ENCODE results near the gene ANGPTL8.

The ANGPTL8 gene, protein sequence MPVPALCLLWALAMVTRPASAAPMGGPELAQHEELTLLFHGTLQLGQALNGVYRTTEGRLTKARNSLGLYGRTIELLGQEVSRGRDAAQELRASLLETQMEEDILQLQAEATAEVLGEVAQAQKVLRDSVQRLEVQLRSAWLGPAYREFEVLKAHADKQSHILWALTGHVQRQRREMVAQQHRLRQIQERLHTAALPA

GRCh38 chr19:11239377-11240000 lies at the start of gene ANGPTL8:
ANGPTL8 (plus strand) TSS chr19:11239619; CDS start chr19:11239638, 19 bp downstream.
- DNase-seq (ENCODE audit: low read depth in 2 of 2) = no peak

GRCh38 chr19:11190501-11190900 lies 48.9 kb upstream of the ANGPTL8 start:
- DNase-seq (ENCODE audit: low read depth in 2 of 2) = no peak

DNA sequence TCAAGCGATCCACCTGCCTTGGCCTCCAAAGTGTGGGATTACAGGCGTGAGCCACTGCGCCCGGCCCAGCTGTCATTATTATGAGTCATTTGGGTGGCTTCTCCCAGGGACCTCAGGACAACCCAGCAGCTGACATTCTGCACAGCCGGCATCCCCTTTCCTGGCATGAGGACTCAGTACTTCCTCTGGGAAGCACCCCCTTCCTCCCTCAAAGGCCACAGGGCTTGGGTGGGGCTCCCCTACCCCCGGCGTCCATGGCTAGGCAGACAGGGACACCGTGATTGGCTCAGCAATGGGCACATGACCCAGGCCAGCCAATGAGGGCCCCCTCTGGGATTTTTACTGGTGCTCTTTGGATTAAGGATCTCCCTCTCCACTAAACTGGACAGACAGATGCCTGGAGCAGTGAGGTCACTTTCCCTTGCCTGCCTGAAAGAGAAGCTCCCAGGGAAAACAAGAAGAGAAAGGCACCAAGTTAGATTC lies 48.1 kb upstream of the ANGPTL8 start:
- DNase-seq (ENCODE audit: low read depth in 2 of 2) = no peak

GRCh38 chr19:11191934-11192333 lies 47.5 kb upstream of the ANGPTL8 start:
- DNase-seq (ENCODE audit: low read depth in 2 of 2) = no peak

GRCh38 chr19:11192957-11193939 lies 46.2 kb upstream of the ANGPTL8 start:
- DNase-seq (ENCODE audit: low read depth in 2 of 2) = no peak

DNA sequence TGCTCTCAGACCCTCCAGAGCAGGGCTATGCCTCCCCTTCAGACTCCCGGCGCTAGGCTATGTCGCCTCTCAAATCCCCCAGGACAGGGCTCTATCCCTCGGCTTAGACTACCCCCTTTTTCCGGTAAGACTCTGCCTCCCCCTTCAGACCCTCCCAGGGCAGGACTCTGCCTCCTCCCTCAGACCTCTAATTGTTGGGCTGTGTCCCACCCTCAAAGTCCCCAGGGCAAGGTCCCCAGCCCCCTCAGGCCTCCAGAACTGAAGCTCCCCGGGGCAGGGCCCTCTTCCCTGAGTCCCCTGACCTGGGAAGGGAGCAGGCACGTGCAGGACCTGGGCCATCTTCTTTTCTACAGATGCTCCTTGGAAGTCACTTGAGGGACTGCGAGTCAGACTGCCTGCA lies 45.2 kb upstream of the ANGPTL8 start:
- no peak for DNase-seq (ENCODE audit: low read depth in 2 of 2)

DNA sequence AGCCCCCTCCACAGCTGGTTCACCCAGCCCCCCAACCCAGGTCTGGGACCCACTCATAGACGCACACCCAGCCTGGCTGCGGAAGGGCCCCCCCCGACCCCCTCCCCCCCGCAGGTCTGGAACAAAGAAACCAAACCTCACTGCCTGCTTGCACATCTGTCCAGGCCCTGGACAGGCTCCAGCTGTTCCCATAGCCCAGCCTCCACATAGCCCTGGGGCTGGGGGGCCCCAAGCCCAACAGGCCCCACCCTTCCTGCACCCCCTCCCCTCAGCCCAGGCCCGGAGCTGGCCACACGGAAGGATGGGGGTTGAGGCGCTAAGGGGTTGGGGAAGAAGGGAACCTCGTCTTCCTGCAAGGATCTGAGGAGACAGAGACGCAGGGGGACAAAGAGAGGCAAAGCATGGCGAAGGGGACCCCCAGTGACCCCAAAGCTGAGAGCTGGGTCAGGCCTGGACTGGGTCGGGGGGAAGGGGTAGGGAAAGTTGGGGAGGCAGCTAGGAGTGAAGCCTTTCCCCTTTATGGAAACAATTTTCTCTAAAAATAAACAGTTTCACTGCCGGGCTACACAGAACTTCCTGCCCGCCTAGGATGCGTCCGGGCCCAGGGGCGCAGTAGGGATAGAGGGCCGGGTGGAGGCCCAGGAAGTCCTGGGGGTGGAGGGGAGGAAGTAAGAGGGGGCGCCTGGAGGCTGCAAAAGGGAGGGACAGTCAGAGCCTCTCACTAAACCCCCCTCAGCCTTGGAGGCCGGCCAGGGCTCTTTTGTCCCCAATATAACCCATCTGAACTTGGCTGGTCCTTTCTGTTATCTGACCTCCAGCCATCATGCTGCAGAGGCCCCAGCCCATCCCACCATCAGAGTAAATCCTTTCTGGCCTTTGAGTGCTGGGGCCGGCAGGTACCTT lies 44.5 kb upstream of the ANGPTL8 start:
- DNase-seq (ENCODE audit: low read depth in 2 of 2) = no peak

DNA sequence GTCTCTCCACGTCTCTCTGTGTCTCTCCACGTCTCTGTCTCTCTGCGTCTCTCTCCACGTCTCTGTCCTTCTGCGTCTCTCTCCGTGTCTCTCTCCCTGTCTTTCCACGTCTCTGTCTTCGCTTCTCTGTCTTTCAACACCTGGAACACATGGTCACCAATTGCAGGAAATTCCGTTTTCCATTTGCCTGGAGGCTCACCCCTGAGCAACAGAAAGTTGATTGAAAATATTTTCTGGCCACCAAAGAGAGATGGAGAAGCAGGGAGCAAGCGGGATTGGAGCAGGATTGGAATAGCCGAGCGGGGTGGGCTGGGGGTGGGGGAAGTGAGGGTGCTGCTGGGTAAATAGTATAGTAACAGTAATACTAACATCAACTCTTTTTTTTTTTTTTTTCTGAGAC lies 43.7 kb upstream of the ANGPTL8 start:
- DNase-seq (ENCODE audit: low read depth in 2 of 2) = no peak

- no peak for DNase-seq (ENCODE audit: low read depth in 2 of 2)
Measured at GRCh38 chr19:11196406-11197287, 42.8 kb upstream of the ANGPTL8 start.

DNA sequence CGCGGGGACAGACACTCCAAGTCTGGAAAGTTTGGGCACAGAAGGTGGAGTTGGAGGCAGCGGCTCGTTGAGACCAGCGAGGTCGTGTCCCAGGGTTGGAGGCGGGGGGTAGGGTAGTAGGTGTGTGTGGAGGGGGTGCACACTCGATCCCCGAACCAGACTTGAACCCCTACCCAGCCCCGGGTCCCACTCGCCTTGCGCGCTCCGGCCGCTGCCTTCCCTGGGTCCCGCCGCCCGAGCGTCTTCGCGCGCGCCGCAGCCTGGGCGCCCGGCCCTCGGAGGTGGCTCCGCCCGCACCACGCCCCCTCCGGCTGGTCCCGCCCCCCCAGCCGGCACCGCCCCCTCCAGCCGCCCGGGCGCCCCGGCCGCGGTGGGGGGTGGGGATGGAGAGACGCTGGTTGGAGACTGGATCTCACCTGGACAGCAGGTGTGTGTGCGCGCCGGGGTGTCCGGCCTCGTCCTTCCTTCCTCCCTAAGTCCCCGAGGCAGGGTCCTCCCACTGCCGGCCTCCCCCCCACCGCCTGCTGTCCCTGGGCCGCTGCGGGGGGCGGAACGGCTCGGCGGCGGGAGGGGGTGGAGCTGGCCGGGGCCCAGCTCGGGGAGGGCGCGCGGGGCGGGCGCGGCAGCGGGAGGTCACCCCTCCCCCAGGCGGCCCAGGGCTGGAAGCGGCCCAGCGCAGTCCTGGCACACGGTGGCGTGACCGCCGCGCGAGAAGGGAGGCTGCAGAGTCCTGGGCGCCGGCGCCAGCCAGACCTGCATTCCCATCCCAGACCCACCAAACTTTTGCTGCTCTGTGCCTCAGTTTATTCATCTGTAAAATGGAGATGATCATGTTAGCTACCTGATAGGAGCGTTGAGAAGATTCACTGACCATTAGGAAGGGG lies 41.9 kb upstream of the ANGPTL8 start, which contains the start of gene KANK2:
Gene KANK2 (minus strand): TSS at position 255 of the 884 bp plus-strand sequence. CDS start 3,034 bp downstream, outside the sequence.
- DNase-seq (ENCODE audit: low read depth in 2 of 2) = peak; percentile 68

GRCh38 chr19:11198175-11198534 lies 41.3 kb upstream of the ANGPTL8 start:
- no peak for DNase-seq (ENCODE audit: low read depth in 2 of 2)

- DNase-seq (ENCODE audit: low read depth in 2 of 2) = no peak
Measured at GRCh38 chr19:11198769-11199424, 40.5 kb upstream of the ANGPTL8 start.

DNA sequence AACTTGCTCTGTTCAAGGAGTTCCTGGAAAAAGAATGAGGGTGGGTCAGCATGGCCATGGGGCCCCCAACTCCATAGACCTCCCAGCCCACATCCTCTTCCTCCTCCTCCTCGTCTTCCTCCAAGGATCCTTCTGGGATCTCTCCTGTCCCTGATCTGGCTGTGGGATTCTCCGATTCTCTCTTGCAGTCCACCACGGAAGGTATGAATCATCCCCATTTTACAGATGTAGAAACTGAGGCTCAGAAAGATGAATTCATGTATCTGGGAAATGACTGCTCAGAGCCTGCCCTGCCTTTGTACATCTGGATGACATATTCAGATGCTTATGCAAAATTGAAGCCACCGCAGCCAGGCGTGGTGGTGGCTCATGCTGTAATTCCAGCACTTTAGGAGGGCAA lies 39.9 kb upstream of the ANGPTL8 start:
- no peak for DNase-seq (ENCODE audit: low read depth in 2 of 2)

DNA sequence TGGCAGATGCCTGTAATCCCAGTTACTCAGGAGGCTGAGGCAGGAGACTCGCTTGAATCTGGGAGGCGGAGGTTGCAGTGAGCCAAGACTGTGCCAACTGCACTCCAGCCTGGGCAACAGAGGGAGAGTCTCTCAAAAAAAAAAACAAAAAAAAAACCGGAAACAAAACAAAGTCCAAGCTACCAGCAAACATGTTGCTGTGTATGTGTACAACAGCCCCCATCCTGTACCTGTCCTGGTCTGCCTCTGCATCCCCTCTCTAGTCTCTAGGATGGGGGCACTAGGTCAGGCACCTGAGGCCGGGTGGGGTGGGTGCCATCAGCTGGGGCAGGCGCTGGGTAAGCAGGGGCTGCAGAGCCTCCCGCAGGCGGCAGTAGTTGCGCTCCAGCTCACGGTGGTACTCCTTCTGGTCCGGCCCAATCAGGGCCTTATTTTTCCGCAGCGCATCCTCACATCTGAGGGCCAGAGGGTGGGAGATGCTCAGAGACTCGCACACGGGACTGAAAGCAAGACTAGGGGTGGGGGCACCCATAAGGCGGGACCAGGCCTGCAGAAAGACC lies 39.3 kb upstream of the ANGPTL8 start:
- DNase-seq (ENCODE audit: low read depth in 2 of 2) = no peak

GRCh38 chr19:11200931-11201330 lies 38.5 kb upstream of the ANGPTL8 start:
- no peak for DNase-seq (ENCODE audit: low read depth in 2 of 2)

DNA sequence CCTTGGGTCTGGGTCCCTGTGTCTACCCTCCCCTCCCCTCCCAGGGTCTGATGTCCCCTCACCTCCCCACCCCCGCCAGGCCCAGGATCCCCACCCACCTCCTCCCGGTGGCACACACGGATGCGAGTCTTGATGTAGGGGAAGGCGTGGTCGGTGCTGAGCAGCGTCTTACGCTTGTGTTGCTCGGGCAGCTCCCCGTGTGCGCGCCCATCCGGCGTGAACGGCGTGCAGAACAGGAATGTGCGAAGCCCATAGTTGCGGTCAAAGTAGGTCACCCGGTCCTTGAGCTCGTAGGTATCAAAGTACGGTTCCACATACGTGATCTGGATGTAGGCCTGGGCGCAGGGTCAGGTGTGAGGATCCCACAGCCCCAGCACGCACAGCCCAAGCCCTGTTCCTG lies 37.6 kb upstream of the ANGPTL8 start:
- DNase-seq (ENCODE audit: low read depth in 2 of 2) = no peak

DNA sequence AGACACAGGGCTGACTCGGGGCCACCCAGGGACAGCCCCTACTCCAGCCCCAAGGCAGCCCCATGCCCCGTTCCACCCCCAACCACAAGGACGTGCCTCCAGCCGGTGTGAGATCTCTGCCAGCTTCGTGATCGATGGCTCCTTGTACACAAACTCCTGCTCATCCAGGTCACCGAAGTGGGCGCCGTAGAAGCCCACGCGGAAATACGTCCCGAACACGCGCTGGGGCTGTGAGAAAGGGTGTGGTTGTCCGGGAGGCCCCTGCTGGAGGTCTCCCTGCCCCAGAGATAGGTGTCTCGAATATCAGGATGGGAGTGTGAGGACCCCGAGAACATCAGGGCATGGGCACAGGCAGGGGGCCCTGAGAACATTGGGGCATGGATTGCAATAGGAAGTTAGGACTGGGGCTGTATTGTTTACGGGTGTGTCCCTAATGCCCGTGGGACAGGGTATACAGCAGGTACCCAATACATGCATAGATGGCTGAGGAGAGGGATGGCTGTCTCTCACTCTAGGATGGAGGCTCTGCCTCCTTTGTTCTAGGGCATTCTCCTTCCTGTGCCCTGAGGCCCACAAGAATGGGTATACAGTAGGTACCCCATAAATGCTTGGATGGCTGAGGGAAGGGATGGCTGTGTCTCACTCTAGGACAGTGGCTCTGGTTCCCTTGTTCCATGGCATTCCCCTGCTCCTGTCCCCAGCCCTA lies 36.8 kb upstream of the ANGPTL8 start:
- DNase-seq (ENCODE audit: low read depth in 2 of 2) = no peak
